ENCODE measurements around the gene FAM117A.

DNA sequence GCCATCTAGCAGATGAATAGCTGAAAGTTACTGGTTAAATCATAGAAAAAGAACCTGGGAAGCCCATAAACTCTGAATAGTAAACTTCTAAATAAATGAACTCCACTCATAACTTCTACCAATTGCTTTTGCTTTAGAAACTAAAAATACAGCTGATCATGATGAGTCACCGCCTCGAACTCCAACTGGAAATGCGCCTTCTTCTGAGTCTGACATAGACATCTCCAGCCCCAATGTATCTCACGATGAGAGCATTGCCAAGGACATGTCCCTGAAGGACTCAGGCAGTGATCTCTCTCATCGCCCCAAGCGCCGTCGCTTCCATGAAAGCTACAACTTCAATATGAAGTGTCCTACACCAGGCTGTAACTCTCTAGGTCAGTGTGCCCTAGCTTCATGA is 34.3 kb upstream of the FAM117A start:
- TF ChIP-seq, protein P1, sequence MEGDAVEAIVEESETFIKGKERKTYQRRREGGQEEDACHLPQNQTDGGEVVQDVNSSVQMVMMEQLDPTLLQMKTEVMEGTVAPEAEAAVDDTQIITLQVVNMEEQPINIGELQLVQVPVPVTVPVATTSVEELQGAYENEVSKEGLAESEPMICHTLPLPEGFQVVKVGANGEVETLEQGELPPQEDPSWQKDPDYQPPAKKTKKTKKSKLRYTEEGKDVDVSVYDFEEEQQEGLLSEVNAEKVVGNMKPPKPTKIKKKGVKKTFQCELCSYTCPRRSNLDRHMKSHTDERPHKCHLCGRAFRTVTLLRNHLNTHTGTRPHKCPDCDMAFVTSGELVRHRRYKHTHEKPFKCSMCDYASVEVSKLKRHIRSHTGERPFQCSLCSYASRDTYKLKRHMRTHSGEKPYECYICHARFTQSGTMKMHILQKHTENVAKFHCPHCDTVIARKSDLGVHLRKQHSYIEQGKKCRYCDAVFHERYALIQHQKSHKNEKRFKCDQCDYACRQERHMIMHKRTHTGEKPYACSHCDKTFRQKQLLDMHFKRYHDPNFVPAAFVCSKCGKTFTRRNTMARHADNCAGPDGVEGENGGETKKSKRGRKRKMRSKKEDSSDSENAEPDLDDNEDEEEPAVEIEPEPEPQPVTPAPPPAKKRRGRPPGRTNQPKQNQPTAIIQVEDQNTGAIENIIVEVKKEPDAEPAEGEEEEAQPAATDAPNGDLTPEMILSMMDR (conservative IDR thresholded peaks at IDR 0.05; ENCODE audit: low read depth, low read length) = no peak
- no peak for TF ChIP-seq EZH2 (IDR thresholded peaks at IDR 0.05; ENCODE audit: low read length, unreplicated experiment)

Measured in PC-3 (cell line).